ENCODE data around the gene ABCA4.
"Not testable (repeated sequence)": the region's sequence is repeated elsewhere in the genome, so short reads cannot be mapped to it uniquely, and the experiment has no call there.

Gene ABCA4

DNA sequence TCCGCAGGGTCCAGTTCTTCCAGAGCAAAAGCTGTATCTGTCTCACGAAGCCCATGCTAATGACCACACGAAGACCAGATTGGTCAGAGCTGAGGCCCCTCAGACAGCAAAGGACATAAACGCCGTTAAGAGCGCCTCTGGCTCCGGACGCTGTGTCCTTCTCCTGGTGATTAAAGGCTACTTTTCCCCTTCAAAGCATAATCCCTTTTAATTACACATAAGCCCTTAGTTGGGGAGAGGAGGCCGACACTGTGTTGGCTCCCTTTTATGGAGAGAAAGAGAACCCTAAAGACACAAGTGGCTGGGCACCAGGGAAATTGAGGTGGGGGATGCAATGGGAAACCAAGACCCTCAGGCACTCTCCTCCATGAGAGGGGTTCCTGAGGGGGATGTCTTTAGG lies at the start of gene ABCA4:
TSS of gene ABCA4 (minus strand) at position 158 of the 400 bp plus-strand sequence. CDS start at position 55, 103 bp downstream.
- Histone ChIP-seq H3K36me3 (ENCODE audit: control insufficient read depth, insufficient read depth, low read length) (no peaks in the 10 kb centered on the region), H3K27me3 (ENCODE audit: control insufficient read depth, insufficient read depth, low read length) (no peaks in the 10 kb centered on the region), H3K9ac (ENCODE audit: low read length) (no peak within 1 kb of the TSS), H3K4me3 (ENCODE audit: low read length) (no peak within 1 kb of the TSS), H3K4me1 (ENCODE audit: control insufficient read depth, insufficient read depth, low read length) (no peaks in the 10 kb centered on the region), H3K27ac (ENCODE audit: low read depth, low read length) (no peak within 1 kb of the TSS)

DNA sequence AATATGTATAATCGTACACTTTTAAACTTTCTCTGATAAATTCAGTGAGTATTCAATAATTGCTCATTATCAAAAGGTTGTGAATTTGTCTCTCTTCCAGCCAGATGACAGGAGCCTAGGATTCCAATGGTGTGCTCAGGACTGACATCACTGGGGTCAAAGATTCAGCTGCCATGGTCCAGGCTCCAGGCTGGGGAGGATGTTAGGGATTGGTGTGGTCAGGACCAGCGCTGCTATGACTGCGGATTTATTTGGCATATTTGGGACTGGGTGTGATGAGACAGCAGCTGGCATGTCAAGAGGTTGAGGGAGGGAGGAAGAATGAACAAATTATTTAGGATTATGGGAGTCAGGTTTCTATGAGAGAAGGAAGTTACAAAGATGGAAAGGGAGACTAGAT lies 48.2 kb upstream of the ABCA4 start:
- Histone ChIP-seq H3K9ac (ENCODE audit: low read length) (no peak overlapping the region), H3K27ac (ENCODE audit: low read depth, low read length) (no peak overlapping the region), H3K4me1 (ENCODE audit: control insufficient read depth, insufficient read depth, low read length) (no peaks in the 10 kb centered on the region), H3K27me3 (ENCODE audit: control insufficient read depth, insufficient read depth, low read length) (no peaks in the 10 kb centered on the region), H3K36me3 (ENCODE audit: control insufficient read depth, insufficient read depth, low read length) (peaks cover 4% of the 10 kb centered on the region), H3K4me3 (ENCODE audit: low read length) (no peak overlapping the region)

DNA sequence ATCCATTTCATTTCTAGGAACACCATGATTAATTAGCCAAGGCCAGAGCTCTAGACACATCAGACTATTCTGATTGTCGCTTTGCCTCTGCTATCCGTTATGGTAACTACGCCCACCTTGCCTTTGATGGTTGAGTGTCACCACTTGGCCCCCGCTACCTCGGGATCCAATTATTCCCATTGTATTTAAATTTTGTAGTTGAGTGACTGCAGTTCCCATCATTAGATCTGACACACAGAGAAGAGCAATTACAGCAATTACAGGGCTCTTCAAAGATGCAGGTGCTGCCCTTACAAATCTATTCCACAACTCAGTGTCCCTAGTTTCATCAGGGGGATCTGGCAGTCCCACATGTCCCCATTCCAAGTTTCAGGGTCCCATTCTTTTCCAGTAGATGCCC lies 44.9 kb upstream of the ABCA4 start:
- peaks cover 1% of the 10 kb centered on the region for H3K4me1 ChIP-seq (ENCODE audit: control insufficient read depth, insufficient read depth, low read length)
- no peak overlapping the region for H3K27ac ChIP-seq (ENCODE audit: low read depth, low read length)
- no peak overlapping the region for H3K4me3 ChIP-seq (ENCODE audit: low read length)
- no peaks in the 10 kb centered on the region for H3K27me3 ChIP-seq (ENCODE audit: control insufficient read depth, insufficient read depth, low read length)
- H3K9ac ChIP-seq (ENCODE audit: low read length) = no peak overlapping the region
- H3K36me3 ChIP-seq (ENCODE audit: control insufficient read depth, insufficient read depth, low read length) = no peaks in the 10 kb centered on the region

DNA sequence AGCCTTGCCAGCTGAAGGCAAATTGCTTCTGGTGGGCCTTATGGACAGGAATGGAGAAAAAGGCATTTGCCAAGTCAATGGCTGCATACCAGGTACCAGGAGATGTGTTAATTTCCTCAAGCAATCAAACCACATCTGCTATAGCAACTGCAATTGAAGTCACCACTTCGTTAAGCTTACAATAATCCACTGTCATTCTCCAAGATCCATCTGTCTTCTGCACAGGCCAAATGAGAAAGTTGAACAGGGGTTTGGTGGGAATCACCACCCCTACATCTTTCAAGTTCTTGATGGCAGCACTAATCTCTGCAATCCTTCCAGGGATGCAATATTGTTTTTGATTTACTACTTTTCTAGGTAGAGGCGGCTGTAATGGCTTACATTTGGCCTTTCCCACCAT lies 43.9 kb upstream of the ABCA4 start:
- not testable (repeated sequence) for H3K27me3 ChIP-seq (ENCODE audit: control insufficient read depth, insufficient read depth, low read length); H3K4me1 ChIP-seq (ENCODE audit: control insufficient read depth, insufficient read depth, low read length); H3K27ac ChIP-seq (ENCODE audit: low read depth, low read length); H3K9ac ChIP-seq (ENCODE audit: low read length); H3K4me3 ChIP-seq (ENCODE audit: low read length); H3K36me3 ChIP-seq (ENCODE audit: control insufficient read depth, insufficient read depth, low read length)

- not testable (repeated sequence) for H3K4me1 ChIP-seq (ENCODE audit: control insufficient read depth, insufficient read depth, low read length); H3K27me3 ChIP-seq (ENCODE audit: control insufficient read depth, insufficient read depth, low read length); H3K9ac ChIP-seq (ENCODE audit: low read length); H3K36me3 ChIP-seq (ENCODE audit: control insufficient read depth, insufficient read depth, low read length); H3K27ac ChIP-seq (ENCODE audit: low read depth, low read length); H3K4me3 ChIP-seq (ENCODE audit: low read length)
These were observed 43.2 kb upstream of the ABCA4 start for GRCh38 chr1:94164121-94164520.

GRCh38 chr1:94163249-94163648 lies 42.3 kb upstream of the ABCA4 start:
- not testable (repeated sequence) for H3K36me3 ChIP-seq (ENCODE audit: control insufficient read depth, insufficient read depth, low read length); H3K4me3 ChIP-seq (ENCODE audit: low read length); H3K27ac ChIP-seq (ENCODE audit: low read depth, low read length); H3K4me1 ChIP-seq (ENCODE audit: control insufficient read depth, insufficient read depth, low read length); H3K9ac ChIP-seq (ENCODE audit: low read length); H3K27me3 ChIP-seq (ENCODE audit: control insufficient read depth, insufficient read depth, low read length)

GRCh38 chr1:94160811-94161210 lies 39.9 kb upstream of the ABCA4 start:
- H3K36me3 ChIP-seq (ENCODE audit: control insufficient read depth, insufficient read depth, low read length) = no peaks in the 10 kb centered on the region
- H3K9ac ChIP-seq (ENCODE audit: low read length) = no peak overlapping the region
- H3K4me1 ChIP-seq (ENCODE audit: control insufficient read depth, insufficient read depth, low read length) = peaks cover 6% of the 10 kb centered on the region
- H3K4me3 ChIP-seq (ENCODE audit: low read length) = no peak overlapping the region
- no peaks in the 10 kb centered on the region for H3K27me3 ChIP-seq (ENCODE audit: control insufficient read depth, insufficient read depth, low read length)
- H3K27ac ChIP-seq (ENCODE audit: low read depth, low read length) = no peak overlapping the region

DNA sequence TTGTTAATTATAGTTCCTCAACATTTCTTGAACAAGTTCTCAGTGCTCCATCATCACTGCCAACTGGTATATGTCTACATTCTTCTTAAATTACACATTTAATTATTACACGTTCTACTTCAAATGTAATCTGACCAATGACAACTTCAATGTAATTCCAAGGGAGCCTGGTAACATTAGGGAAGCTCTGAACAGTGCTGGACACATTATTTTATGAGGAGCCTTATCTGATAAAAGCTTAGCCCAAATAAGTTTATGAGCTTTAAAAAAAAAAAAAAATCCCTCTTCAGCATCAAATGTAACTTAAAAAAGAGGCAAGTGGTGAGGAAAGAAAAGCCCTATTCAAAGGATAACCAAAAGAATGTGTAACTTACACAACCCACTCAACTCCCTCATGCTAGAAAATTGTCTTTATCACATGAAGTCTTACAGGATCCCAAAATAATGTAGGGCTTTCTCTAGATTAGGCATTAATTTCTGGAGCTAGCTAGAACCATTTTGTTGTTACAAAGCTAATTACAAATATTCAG lies 35.2 kb upstream of the ABCA4 start:
- Histone ChIP-seq H3K27ac (ENCODE audit: low read depth, low read length) (no peak overlapping the region), H3K9ac (ENCODE audit: low read length) (no peak overlapping the region), H3K4me1 (ENCODE audit: control insufficient read depth, insufficient read depth, low read length) (peaks cover 6% of the 10 kb centered on the region), H3K4me3 (ENCODE audit: low read length) (no peak overlapping the region), H3K27me3 (ENCODE audit: control insufficient read depth, insufficient read depth, low read length) (no peaks in the 10 kb centered on the region), H3K36me3 (ENCODE audit: control insufficient read depth, insufficient read depth, low read length) (no peaks in the 10 kb centered on the region)

- Histone ChIP-seq H3K36me3 (ENCODE audit: control insufficient read depth, insufficient read depth, low read length) (no peaks in the 10 kb centered on the region), H3K9ac (ENCODE audit: low read length) (no peak overlapping the region), H3K27ac (ENCODE audit: low read depth, low read length) (no peak overlapping the region)
These were observed 34.0 kb upstream of the ABCA4 start for GRCh38 chr1:94154989-94155388.

GRCh38 chr1:94153133-94153532 lies 32.2 kb upstream of the ABCA4 start:
- Histone ChIP-seq H3K4me3 (ENCODE audit: low read length) (no peak overlapping the region), H3K4me1 (ENCODE audit: control insufficient read depth, insufficient read depth, low read length) (no peaks in the 10 kb centered on the region), H3K36me3 (ENCODE audit: control insufficient read depth, insufficient read depth, low read length) (no peaks in the 10 kb centered on the region), H3K27ac (ENCODE audit: low read depth, low read length) (no peak overlapping the region), H3K9ac (ENCODE audit: low read length) (no peak overlapping the region), H3K27me3 (ENCODE audit: control insufficient read depth, insufficient read depth, low read length) (no peaks in the 10 kb centered on the region)

More at GRCh38 chr1:94154989-94155388, 34.0 kb upstream of the ABCA4 start:
- Histone ChIP-seq H3K4me3 (ENCODE audit: low read length) (no peak overlapping the region), H3K27me3 (ENCODE audit: control insufficient read depth, insufficient read depth, low read length) (no peaks in the 10 kb centered on the region), H3K4me1 (ENCODE audit: control insufficient read depth, insufficient read depth, low read length) (no peaks in the 10 kb centered on the region)

DNA sequence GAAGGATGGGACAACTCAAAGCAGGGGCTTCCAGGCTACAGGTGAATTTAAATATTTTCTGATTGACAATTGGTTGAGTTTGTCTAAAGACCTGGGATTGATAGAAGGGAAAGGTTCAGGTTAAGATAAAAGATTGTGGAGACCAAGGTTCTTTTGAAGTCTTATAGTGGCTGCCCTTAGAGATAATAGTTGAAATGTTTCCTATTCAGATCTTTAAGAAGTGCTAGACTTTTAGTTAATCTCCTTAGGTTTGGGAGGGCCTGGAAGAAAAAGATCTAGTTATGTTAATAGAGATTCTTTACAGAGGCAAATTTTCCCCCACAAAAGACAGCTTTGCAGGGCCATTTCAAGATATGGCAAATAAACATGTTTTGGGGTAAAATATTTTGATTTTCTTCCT lies 28.2 kb upstream of the ABCA4 start:
- H3K36me3 ChIP-seq (ENCODE audit: control insufficient read depth, insufficient read depth, low read length); H3K9ac ChIP-seq (ENCODE audit: low read length); H3K4me1 ChIP-seq (ENCODE audit: control insufficient read depth, insufficient read depth, low read length); H3K27ac ChIP-seq (ENCODE audit: low read depth, low read length); H3K4me3 ChIP-seq (ENCODE audit: low read length); H3K27me3 ChIP-seq (ENCODE audit: control insufficient read depth, insufficient read depth, low read length): not testable (repeated sequence)

- Histone ChIP-seq H3K4me3 (ENCODE audit: low read length) (no peak overlapping the region), H3K27me3 (ENCODE audit: control insufficient read depth, insufficient read depth, low read length) (no peaks in the 10 kb centered on the region), H3K4me1 (ENCODE audit: control insufficient read depth, insufficient read depth, low read length) (no peaks in the 10 kb centered on the region)
These were observed 25.3 kb upstream of the ABCA4 start for GRCh38 chr1:94146273-94146672.

GRCh38 chr1:94144836-94145235 lies 23.9 kb upstream of the ABCA4 start:
- Histone ChIP-seq H3K27me3 (ENCODE audit: control insufficient read depth, insufficient read depth, low read length) (no peaks in the 10 kb centered on the region), H3K9ac (ENCODE audit: low read length) (no peak overlapping the region), H3K4me1 (ENCODE audit: control insufficient read depth, insufficient read depth, low read length) (no peaks in the 10 kb centered on the region), H3K4me3 (ENCODE audit: low read length) (no peak overlapping the region), H3K36me3 (ENCODE audit: control insufficient read depth, insufficient read depth, low read length) (no peaks in the 10 kb centered on the region), H3K27ac (ENCODE audit: low read depth, low read length) (no peak overlapping the region)

More at GRCh38 chr1:94146273-94146672, 25.3 kb upstream of the ABCA4 start:
- Histone ChIP-seq H3K9ac (ENCODE audit: low read length) (no peak overlapping the region), H3K36me3 (ENCODE audit: control insufficient read depth, insufficient read depth, low read length) (no peaks in the 10 kb centered on the region), H3K27ac (ENCODE audit: low read depth, low read length) (no peak overlapping the region)
